Measurements from ENCODE around the gene DYNC2LI1. TPM values are rescaled to one million over a fixed set of nuclear protein-coding genes. Genes with fewer than 3 reads are reported as not detected.

DYNC2LI1 gene
- total RNA-seq, 4 donors from 2014 or later, result 13.6 to 20.4 (median 17.7) TPM

DNA sequence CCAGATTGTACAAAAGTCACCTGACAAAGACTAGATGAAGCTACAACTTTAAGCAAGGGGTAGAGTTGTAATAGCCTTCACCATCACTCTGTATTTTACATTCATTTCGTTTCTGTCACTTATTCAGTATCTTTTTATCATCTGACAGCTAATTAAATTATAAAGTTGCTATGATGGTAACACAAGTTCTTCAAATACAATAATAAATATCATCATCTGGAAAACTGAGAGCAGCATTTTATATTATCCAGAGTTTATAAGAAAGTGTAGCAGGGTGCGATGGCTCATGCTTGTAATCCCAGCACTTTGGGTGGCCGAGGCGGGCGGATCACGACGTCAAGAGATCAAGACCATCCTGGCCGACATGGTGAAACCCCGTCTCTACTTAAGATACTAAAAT, 21.1 kb downstream of the DYNC2LI1 start:
- no peak overlapping the region for H3K4me3 ChIP-seq (ENCODE audit: low read depth, poor library complexity, severe bottlenecking)
- TF ChIP-seq, protein P1, sequence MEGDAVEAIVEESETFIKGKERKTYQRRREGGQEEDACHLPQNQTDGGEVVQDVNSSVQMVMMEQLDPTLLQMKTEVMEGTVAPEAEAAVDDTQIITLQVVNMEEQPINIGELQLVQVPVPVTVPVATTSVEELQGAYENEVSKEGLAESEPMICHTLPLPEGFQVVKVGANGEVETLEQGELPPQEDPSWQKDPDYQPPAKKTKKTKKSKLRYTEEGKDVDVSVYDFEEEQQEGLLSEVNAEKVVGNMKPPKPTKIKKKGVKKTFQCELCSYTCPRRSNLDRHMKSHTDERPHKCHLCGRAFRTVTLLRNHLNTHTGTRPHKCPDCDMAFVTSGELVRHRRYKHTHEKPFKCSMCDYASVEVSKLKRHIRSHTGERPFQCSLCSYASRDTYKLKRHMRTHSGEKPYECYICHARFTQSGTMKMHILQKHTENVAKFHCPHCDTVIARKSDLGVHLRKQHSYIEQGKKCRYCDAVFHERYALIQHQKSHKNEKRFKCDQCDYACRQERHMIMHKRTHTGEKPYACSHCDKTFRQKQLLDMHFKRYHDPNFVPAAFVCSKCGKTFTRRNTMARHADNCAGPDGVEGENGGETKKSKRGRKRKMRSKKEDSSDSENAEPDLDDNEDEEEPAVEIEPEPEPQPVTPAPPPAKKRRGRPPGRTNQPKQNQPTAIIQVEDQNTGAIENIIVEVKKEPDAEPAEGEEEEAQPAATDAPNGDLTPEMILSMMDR (IDR thresholded peaks at IDR 0.05), result no peak
- no peak for TF ChIP-seq POLR2A (IDR thresholded peaks at IDR 0.05)
- 93 to 94% methylated on average over 9 of the region's 9 CpGs for WGBS, 2 donors
- DNase-seq (ENCODE audit: low spot score in 2 of 2), result no peak
- intact Hi-C loops (cut with DNase I; ENCODE audit: low total_unique reads), result no loop called here

DNA sequence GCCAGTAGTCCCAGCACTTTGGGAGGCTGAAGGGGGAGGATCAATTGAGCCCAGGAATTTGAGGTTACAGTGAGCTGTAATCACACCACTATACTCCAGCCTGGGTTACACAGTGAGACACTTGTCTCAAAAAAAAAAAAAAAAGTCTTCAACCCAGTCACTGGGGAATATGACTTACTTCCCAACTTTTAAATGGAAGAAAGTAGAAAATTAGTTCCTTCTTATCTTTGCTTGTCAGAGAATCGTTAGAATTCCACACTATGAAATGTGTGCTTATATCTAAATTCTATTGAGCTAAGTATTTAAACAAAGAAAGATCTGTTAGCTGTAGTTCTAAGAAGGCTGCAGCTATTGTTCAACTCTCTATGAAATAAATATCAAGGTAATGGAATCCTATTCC, 22.4 kb downstream of the DYNC2LI1 start:
- DNase-seq (ENCODE audit: low spot score in 2 of 2), result no peak
- TF ChIP-seq POLR2A (IDR thresholded peaks at IDR 0.05), result no peak
- TF ChIP-seq, protein P1 (IDR thresholded peaks at IDR 0.05), result no peak
- WGBS, 2 donors, result 79 to 82% methylated on average over 1 of the region's 1 CpG
- no peak overlapping the region for H3K4me3 ChIP-seq (ENCODE audit: low read depth, poor library complexity, severe bottlenecking)
- intact Hi-C loops (cut with DNase I; ENCODE audit: low total_unique reads), result no loop called here

DNA sequence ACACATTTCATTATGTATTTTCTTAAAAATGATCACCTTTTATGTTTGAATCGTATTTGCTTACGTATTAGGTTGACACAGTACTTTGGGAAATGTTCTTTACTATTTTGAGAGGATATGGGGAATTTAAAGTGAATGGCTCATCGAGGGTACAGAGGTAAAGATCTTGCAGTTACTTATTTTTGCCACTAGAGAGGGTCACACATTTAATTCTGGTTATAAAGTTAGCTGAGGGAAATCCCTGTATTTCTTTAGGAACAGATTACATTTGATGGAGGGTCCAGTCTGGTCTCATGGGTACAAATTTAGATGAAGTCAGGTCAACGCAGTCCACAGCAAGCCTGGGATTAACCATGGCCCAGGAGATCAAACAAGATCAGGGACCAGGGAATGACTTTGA, 24.5 kb downstream of the DYNC2LI1 start:
- intact Hi-C loops (cut with DNase I; ENCODE audit: low total_unique reads), result no loop called here
- DNase-seq (ENCODE audit: low spot score in 2 of 2), result no peak
- no peak overlapping the region for H3K4me3 ChIP-seq (ENCODE audit: low read depth, poor library complexity, severe bottlenecking)
- TF ChIP-seq, protein P1 (IDR thresholded peaks at IDR 0.05), result no peak
- no peak for TF ChIP-seq POLR2A (IDR thresholded peaks at IDR 0.05)
- WGBS, 2 donors, result 80 to 90% methylated on average over 4 of the region's 4 CpGs

DNA sequence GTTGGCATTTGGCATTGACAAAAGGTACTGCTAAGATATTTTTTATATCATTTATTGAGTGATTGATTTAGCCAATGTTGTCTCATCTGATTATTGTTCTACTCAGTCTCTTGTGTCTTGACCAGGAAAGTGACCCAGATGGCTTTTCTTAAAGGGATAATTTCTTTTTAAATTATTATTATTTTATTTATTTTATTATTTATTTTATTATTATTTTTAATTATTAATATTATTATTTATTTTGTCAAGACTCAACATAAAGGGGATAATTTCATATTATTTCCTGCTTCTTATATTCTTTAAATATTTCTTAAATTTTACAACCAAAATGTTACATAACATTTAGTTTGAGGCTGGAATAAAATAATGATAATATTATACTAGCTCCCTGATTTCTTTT, 27.1 kb downstream of the DYNC2LI1 start:
- TF ChIP-seq POLR2A (IDR thresholded peaks at IDR 0.05), result no peak
- TF ChIP-seq, protein P1 (IDR thresholded peaks at IDR 0.05), result no peak
- no peak overlapping the region for H3K4me3 ChIP-seq (ENCODE audit: low read depth, poor library complexity, severe bottlenecking)
- intact Hi-C loops (cut with DNase I; ENCODE audit: low total_unique reads), result no loop called here
- no peak for DNase-seq (ENCODE audit: low spot score in 2 of 2)

DNA sequence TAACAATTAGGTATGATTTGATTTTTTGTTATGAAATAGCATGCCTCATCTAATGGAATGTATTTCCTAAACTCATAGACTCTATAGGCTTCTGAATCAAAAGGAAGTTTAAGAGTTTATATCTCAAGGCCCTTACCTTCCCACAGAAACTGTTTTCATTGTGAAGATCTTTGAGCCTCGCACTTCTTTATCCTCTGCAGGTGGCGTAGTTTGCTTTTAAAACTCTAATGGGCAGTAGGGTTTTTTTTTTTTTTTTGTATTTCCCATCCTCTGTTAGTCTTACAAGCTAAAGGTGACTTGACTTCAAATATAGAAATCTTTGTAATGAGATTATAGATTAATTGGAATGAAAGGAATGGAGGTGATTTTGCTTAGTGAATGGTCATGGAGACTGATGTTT, 28.3 kb downstream of the DYNC2LI1 start:
- no peak overlapping the region for H3K4me3 ChIP-seq (ENCODE audit: low read depth, poor library complexity, severe bottlenecking)
- whole genome bisulfite sequencing, 2 donors, result 93 to 97% methylated on average over 2 of the region's 2 CpGs
- TF ChIP-seq POLR2A (IDR thresholded peaks at IDR 0.05), result no peak
- TF ChIP-seq, protein P1 (IDR thresholded peaks at IDR 0.05), result no peak
- intact Hi-C loops (cut with DNase I; ENCODE audit: low total_unique reads), result no loop called here
- DNase-seq (ENCODE audit: low spot score in 2 of 2), result no peak

DNA sequence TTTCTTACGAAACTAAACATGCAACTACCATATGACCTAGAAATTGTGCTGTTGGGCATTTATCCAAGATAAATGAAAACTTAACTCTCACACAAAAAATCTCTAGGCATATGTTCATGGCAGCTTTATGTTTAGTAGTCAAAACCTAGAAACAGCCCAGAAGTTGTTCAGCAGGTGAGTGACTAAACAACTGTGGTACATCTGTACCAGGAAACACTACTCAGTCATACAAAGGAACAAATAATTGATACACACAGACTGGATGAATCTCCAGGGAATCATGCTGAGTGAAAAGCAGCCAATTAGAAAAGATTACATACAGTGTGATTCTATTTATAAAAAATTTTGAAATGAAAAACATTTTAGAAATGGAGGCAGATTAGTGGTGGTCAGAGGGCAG, 29.3 kb downstream of the DYNC2LI1 start:
- WGBS, 2 donors, result 76 to 88% methylated on average over 1 of the region's 1 CpG
- no peak overlapping the region for H3K4me3 ChIP-seq (ENCODE audit: low read depth, poor library complexity, severe bottlenecking)
- intact Hi-C loops (cut with DNase I; ENCODE audit: low total_unique reads), result no loop called here
- DNase-seq (ENCODE audit: low spot score in 2 of 2), result no peak
- TF ChIP-seq, protein P1 (IDR thresholded peaks at IDR 0.05), result no peak
- no peak for TF ChIP-seq POLR2A (IDR thresholded peaks at IDR 0.05)
